HG02885 (cell line): Measurements from ENCODE around the gene CEP76.

Source experiments
- ATAC-seq: cut with Tn5 transposase; IDR thresholded peaks from one replicate; pipeline ENCODE4 v1.9.1; 2021; ENCODE audit warnings: mild to moderate bottlenecking; ENCODE audit not compliant: unreplicated experiment, poor library complexity

The CEP76 gene

DNA sequence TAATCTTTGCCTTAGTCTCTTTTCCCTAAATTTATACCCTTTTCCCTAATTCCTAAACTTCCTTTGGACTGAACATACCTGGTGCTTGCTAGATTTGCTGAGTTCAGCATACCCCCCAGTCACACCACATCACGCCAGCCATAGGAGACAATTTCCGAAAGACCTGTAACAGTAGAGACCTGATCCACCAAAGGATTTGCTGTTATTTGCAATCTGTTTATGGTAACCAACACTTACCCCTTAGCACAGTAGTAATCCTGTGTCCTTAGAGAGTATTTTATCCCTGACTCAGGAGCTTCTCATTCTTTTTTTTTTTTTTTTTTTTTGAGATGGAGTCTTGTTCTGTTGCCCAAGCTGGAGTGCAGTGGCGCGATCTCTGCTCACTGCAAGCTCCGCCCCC, 8.9 kb upstream of the CEP76 start:
- no peak for ATAC-seq

GRCh38 chr18:12703664-12704063, 1.1 kb upstream of the CEP76 start:
- ATAC-seq: no peak

DNA sequence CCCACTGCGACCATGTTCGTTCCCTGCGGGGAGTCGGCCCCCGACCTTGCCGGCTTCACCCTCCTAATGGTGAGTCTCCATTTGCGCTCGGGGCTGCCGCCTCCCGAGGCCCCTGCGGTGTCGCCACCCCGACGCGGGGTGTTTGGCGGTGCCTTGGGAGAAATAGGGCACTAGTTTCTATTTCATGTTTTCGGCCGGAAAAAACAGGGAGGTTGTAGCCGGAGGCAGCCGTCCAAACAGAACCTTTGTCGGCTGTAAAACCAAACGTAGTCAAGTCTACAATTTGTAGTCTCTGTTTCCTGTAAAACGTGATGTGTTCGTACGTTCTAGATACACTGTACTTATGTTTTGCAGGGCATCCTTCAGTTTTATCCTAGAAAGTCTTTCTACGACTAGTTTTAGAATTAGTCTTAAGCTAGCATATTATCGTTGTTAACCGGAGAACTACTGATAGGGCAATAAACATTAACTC, 609 bp upstream of the CEP76 start:
- ATAC-seq: no peak

DNA sequence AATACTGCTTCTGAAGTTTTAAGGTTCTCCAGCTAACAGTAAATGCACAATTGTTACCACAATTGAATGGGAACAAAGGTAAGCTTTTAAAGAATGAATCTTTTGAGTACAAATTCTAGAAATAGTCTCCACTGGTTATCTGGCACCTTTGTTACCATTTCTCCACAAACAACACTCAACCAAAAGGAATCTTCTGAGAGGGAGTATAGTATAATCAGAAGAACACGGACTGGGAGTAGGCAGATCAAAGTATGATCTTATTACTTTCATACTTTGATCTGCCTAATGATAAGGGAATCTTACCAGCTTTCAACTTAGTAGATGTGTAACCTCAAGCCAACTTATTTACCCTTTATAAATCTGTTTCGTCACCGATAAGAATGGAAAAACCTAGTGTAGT, 1.4 kb downstream of the CEP76 start:
- ATAC-seq: no peak

- ATAC-seq: no peak
Observed at GRCh38 chr18:12699747-12700146, 2.8 kb downstream of the CEP76 start.

GRCh38 chr18:12694032-12694431, 8.5 kb downstream of the CEP76 start:
- ATAC-seq: no peak

DNA sequence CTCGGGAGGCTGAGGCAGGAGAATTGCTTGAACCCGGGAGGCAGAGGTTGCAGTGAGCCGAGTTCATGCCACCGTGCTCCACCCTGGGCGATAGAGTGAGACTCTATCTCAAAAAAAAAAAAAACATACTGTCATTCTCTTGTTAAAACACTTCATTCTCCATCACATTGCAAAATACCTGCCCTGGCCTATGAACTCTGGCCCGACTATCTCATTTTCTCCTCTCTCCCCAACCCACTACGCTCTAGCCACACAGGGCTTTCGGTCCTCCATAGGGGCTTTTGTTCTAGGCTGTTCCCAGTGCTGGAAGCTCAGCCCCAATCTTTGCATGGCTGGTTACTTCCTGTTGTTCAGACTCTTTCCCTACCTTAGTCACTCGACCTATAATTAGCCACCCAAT, 10.3 kb downstream of the CEP76 start:
- ATAC-seq: no peak

- no peak for ATAC-seq
Observed at GRCh38 chr18:12689256-12689850, 13.2 kb downstream of the CEP76 start.

- ATAC-seq: no peak
Observed at GRCh38 chr18:12686100-12686499, 16.4 kb downstream of the CEP76 start.

GRCh38 chr18:12679183-12679786, 23.2 kb downstream of the CEP76 start:
- no peak for ATAC-seq

DNA sequence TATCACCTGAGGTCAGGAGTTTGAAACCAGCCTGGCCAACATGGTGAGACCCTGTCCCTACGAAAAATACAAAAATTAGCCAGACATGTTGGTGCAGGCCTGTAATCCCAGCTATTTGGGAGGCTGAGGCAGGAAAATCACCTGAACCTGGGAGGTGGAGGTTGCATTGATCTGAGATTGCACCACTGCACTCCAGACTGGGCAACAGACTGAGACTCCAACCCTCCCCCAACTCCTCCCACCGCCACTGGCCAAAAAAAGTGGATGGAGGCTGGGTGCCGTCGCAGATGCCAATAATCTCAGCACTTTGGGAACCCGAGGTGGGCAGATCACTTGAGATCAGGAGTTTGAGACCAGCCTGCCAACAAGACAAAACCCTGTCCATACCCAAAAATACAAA, 34.5 kb downstream of the CEP76 start:
- no peak for ATAC-seq

DNA sequence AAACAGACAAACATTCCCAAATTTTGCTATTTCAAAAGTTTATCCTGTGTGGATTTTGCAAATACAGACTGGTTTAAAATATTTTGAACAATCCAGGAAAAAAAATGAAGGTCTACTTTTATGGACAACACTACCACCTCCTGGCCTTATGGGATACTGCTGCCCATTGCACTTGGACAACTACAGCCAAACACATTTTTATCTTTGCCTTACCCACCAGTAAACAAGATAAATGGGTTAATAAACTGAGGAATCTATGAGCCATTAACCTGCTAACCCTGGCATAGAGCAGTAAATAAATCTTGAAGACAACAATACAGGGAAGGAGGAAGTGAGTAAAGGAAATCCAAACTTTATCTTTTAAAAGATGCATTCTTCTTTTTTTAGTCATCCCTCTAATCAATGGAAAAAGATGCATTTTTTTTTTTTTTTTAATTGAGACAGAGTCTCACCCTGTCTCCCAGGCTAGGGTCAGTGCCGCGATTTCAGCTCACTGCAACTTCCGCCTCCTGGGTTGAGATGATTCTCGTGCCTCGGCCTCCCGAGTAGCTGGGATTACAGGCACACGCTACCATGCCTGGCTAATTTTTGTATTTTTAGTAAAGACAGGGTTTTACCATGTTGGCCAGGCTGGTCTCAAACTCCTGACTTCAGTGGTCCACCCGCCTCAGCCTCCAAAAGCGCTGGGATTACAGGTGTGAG, 42.5 kb downstream of the CEP76 start:
- no peak for ATAC-seq

DNA sequence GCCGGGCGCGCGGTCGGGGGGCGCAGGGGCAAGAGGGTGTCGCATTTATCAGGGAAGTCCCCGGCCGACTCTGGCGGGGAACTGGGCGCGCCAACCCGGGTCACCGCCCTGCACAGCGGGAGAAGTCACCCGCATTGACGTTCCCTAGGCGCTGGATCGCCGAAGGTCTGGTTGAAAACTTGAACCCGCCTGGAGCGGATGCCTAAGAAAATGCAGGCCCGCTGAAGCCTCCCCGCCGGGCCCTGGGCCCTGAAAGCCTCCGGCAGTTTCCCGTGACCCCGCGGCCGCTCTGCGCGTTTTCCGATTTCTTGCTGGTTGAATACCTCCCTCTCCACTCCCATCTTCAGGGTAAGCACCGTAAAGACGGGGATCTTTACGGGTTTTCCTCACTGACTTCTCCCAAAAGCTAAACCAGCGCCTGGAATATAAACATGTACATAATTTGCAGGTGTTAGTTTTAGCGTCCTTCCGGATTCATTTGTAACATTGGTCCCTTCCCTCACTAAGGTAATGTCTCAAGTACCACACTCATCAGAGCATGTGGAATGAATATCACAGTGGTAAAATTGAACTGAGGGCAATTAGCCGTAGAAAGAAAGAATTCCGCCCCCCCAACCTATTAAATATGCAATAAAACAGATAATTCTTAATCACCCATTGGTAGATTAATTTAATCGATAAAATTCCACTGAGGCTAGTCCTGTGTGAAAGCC, 43.9 kb downstream of the CEP76 start:
- peak; percentile 24 for ATAC-seq

- peak; percentile 75 for ATAC-seq
Observed at GRCh38 chr18:12657684-12658425, 44.7 kb downstream of the CEP76 start, which contains the start of gene SPIRE1. Gene SPIRE1, minus strand, starts transcription at chr18:12658107. Its CDS starts 241 bp downstream, at chr18:12657866.

- ATAC-seq: peak; percentile 44
Observed at GRCh38 chr18:12656938-12657683, 45.4 kb downstream of the CEP76 start.

DNA sequence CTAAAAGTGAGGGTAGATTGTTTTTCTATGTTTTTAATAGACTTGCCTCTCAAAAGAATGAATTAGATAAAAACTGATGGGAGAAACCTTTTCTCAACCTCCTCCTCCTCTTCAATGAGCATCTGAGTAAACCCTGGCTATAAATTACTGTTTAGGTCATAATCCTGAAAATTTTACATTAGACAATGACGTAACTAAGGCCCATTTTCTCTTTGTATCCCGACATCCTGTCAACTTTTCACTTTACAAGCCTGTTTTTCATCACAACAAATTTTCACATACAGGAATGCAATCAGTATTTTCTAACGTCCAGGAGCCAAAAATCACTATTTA, 46.0 kb downstream of the CEP76 start:
- no peak for ATAC-seq

DNA sequence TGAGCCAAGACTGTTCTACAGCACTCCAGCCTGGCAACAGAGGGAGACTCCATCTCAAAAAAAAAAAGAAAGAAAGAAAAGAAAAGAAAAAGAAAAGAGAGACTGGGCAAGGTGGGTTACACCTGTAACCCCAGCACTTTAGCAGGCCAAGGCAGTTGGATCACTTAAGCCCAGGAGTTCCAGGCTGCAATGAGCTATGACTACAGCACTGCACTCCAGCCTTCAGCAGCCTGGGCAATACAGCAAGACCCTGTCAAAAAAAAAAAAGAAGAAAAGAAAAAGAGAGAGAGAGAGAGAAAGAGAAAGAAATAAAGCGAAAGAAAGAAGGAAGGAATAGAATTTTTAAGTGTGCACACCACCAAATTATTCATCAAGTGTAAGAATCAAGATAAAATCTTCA, 47.6 kb downstream of the CEP76 start:
- ATAC-seq: no peak

- ATAC-seq: no peak
Observed at GRCh38 chr18:12652861-12653401, 49.6 kb downstream of the CEP76 start.

GRCh38 chr18:12651651-12652050, 50.9 kb downstream of the CEP76 start:
- ATAC-seq: no peak
